ENCODE measurements around the gene SDC1.
"Not testable (repeated sequence)": the region's sequence is repeated elsewhere in the genome, so short reads cannot be mapped to it uniquely, and the experiment has no call there.

SDC1 gene, protein sequence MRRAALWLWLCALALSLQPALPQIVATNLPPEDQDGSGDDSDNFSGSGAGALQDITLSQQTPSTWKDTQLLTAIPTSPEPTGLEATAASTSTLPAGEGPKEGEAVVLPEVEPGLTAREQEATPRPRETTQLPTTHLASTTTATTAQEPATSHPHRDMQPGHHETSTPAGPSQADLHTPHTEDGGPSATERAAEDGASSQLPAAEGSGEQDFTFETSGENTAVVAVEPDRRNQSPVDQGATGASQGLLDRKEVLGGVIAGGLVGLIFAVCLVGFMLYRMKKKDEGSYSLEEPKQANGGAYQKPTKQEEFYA

DNA sequence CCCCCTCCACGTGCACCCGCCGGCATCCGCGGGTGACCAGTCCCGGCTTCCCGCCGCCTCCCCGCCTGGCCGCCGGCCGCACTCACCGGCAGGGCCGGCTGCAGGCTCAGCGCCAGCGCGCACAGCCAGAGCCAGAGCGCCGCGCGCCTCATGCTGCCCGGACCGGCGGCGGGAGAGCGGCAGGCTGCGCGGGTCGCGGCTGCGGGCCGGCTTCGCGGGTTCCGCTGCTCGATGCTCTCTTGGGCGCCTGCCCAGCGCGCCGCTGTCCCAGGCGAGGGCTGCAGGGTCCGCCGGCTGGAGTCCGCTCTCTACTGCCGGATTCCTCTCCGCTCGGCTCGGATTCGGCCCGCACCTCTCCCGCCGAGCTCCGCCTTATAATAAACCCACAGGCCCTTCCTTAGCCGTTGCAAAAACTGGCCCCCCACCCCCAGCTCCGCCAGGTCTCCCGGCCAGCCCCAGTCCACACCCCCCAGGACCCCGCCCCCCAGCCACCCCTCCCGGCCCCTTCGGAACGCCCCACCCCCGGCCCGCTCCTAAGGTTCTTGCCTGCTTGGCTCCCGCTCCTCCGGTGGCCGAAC is at the start of gene SDC1:
TSS of gene SDC1 (minus strand) at position 415 of the 578 bp plus-strand sequence. CDS start at position 152, 263 bp downstream.
- TF ChIP-seq HDGF (IDR thresholded peaks at IDR 0.05; ENCODE audit: borderline replicate concordance) (no peak), NFRKB (IDR thresholded peaks at IDR 0.05) (no peak), L3MBTL2 (conservative IDR thresholded peaks at IDR 0.05) (0 out of 2 replicates have a peak, but pooled peaks have one; percentile 26), ELF4 (IDR thresholded peaks at IDR 0.05) (no peak), FOXA1 (IDR thresholded peaks at IDR 0.05) (no peak), ARNT (IDR thresholded peaks at IDR 0.05) (no peak)
- CTCF ChIA-PET: interaction anchor here (0.5 to 2.1 kb wide), 11 partner anchors 8 to 126 kb away, joined by 3 to 19 read pairs (median 3); no protein-coding TSS in a partner anchor
- POLR2A ChIA-PET: interaction anchor here (0.8 to 1.2 kb wide), 9 partner anchors 12 to 226 kb away, joined by 3 to 7 read pairs (median 3); no protein-coding TSS in a partner anchor
- peak; percentile 66 for DNase-seq (ENCODE audit: extremely low spot score)

DNA sequence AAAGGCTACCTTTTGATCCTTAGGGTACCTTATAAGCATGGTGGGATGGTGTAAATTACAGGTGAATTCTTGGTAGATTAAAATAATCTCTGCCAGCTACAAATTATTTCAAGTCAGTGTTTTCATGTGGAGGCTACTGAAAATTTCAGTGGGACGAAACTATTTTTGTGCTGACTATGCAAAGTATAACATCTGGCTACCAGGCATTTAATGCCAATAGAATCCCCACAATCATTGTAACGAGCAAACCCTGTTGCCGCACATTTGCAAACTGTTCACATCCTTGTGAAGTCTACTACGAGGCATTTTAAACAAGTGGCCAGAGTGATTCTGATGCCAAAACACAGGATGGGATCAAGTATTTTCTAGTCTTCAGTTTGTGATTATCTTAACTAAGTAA is 48.1 kb upstream of the SDC1 start:
- ChIA-PET CTCF (no interaction called here), POLR2A (interaction anchor here (0.7 kb wide), 1 partner anchor 378 kb away, joined by 3 read pairs; no protein-coding TSS in a partner anchor)
- TF ChIP-seq NFRKB (IDR thresholded peaks at IDR 0.05): no peak
- TF ChIP-seq FOXA1 (IDR thresholded peaks at IDR 0.05): no peak
- no peak for TF ChIP-seq BHLHE40 (IDR thresholded peaks at IDR 0.05; ENCODE audit: borderline replicate concordance)
- TF ChIP-seq SP1 (IDR thresholded peaks at IDR 0.05): no peak
- TF ChIP-seq LEF1 (IDR thresholded peaks at IDR 0.05; ENCODE audit: borderline replicate concordance): no peak
- no peak for TF ChIP-seq FOXK2 (IDR thresholded peaks at IDR 0.05)
- no peak for TF ChIP-seq ELF4 (IDR thresholded peaks at IDR 0.05)
- TF ChIP-seq TARDBP (IDR thresholded peaks at IDR 0.05): no peak
- no peak for TF ChIP-seq L3MBTL2 (conservative IDR thresholded peaks at IDR 0.05)

DNA sequence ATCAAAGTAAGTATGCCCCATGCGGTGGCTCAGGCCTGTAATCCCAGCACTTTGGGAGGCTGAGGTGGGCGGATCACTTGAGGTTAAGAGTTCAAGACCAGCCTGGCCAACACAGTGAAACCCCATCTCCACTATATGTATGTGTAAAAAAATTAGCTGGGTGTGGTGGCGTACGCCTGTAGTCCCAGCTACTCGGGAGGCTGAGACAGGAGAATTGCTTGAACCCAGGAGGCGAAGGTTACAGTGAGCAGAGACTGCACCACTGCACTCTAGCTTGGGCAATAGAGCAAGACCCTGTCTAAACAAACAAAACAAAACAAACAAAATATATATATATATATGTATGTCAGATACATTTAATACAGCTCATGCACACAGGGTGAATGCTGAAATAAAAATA is 43.4 kb upstream of the SDC1 start:
- CTCF ChIA-PET; DNase-seq (ENCODE audit: extremely low spot score); POLR2A ChIA-PET: not testable (repeated sequence)

More for the DNA sequence above, 48.1 kb upstream of the SDC1 start:
- DNase-seq (ENCODE audit: extremely low spot score): no peak

DNA sequence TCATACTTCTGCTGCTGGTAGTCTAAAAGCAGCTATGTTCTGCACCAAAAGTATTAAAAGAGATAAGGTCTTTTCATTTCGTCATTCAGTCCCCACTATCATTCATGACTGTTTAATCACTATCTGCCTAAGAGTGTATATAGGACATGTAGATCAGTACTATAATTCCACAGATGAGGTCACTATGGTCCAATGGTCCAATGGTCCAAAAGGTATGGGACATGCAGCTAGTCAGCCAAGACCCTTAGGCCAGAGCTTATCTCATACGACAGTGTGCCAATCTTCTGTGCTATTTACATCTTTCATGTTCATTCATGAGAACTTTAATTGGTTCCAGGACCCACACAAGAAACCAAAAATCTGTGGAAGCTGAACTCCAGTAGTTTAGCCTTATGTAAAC is 42.6 kb upstream of the SDC1 start:
- POLR2A ChIA-PET: no interaction called here
- CTCF ChIA-PET: no interaction called here
- DNase-seq (ENCODE audit: extremely low spot score): no peak
- no peak for TF ChIP-seq FOXK2 (IDR thresholded peaks at IDR 0.05)
- TF ChIP-seq LEF1 (IDR thresholded peaks at IDR 0.05; ENCODE audit: borderline replicate concordance): no peak

DNA sequence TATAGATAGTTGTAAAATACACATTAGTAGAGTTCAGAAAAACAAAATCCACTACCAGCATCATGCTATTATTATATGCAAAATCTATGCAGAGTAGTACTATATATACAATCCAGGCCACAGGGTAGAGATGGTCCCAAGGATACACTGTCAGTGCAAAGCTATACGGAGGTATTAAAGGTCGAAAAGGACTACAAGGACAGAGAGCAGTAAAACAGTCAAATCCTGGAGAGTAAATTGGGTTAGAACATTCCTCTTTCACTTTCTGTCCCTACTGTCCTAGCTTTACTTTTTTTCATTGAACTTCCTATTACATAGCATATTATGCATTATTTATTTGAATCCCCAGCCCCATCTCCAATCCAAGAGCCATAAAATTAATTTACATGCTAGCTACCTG is 39.7 kb upstream of the SDC1 start:
- TF ChIP-seq TARDBP (IDR thresholded peaks at IDR 0.05) (no peak), HDGF (IDR thresholded peaks at IDR 0.05; ENCODE audit: borderline replicate concordance) (no peak), L3MBTL2 (conservative IDR thresholded peaks at IDR 0.05) (no peak), SP1 (IDR thresholded peaks at IDR 0.05) (no peak)
- DNase-seq (ENCODE audit: extremely low spot score): no peak
- POLR2A ChIA-PET: no interaction called here
- CTCF ChIA-PET: interaction anchor here (1.1 kb wide), 1 partner anchor 129 kb away, joined by 4 read pairs; no protein-coding TSS in a partner anchor

DNA sequence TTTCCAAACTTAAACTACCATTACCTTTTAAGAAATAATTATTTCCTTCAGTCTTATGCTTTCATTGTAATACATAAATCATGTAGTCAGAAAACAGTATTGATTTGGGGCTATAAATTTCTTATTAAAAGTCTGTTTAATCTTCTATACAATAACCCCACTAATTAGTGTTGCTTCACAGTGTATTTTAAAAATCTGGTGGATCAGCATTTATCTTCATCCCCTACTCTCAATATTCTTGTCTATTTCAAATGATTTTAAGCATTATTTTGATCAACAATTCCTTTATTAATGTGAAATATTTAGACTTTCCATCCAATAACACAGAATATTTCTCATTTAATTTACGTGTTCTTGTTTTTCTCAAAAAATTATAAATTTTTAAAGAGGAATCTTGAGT is 32.5 kb upstream of the SDC1 start:
- ChIA-PET CTCF (no interaction called here), POLR2A (no interaction called here)
- no peak for DNase-seq (ENCODE audit: extremely low spot score)
- no peak for TF ChIP-seq L3MBTL2 (conservative IDR thresholded peaks at IDR 0.05)
- TF ChIP-seq HDGF (IDR thresholded peaks at IDR 0.05; ENCODE audit: borderline replicate concordance): no peak
- no peak for TF ChIP-seq CTBP1 (IDR thresholded peaks at IDR 0.05; ENCODE audit: borderline replicate concordance)
- no peak for TF ChIP-seq ELF4 (IDR thresholded peaks at IDR 0.05)
- TF ChIP-seq SUZ12 (IDR thresholded peaks at IDR 0.05): no peak
- TF ChIP-seq TARDBP (IDR thresholded peaks at IDR 0.05): no peak
- TF ChIP-seq FOXM1 (IDR thresholded peaks at IDR 0.05; ENCODE audit: borderline replicate concordance): no peak
- no peak for TF ChIP-seq LEF1 (IDR thresholded peaks at IDR 0.05; ENCODE audit: borderline replicate concordance)
- no peak for TF ChIP-seq ARNT (IDR thresholded peaks at IDR 0.05)
- no peak for TF ChIP-seq ZNF384 (IDR thresholded peaks at IDR 0.05)
- no peak for TF ChIP-seq FOXA1 (IDR thresholded peaks at IDR 0.05)
- TF ChIP-seq NFRKB (IDR thresholded peaks at IDR 0.05): no peak
- TF ChIP-seq FOXK2 (IDR thresholded peaks at IDR 0.05): no peak

DNA sequence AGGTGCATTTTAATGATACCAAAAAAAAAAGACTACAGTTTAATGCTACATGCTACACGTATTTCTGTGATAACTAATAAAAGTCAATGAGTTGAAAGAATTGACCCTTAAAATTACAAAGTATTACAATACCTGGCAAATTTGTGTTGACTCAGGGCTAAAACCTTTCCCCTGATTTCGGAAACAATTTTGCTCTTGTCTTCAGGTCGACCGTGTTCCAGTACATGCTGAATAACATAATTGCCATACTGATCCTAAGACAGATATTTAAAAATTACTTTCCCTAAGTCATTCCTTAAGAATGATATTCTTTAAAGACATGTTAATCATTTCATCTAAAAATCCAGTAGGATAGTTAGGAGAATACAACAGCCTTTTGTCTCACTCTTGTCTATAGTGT is 29.8 kb upstream of the SDC1 start:
- CTCF ChIA-PET: no interaction called here
- no peak for DNase-seq (ENCODE audit: extremely low spot score)
- POLR2A ChIA-PET: no interaction called here
- TF ChIP-seq FOXK2 (IDR thresholded peaks at IDR 0.05) (no peak), CTBP1 (IDR thresholded peaks at IDR 0.05; ENCODE audit: borderline replicate concordance) (no peak), ZNF384 (IDR thresholded peaks at IDR 0.05) (no peak), SP1 (IDR thresholded peaks at IDR 0.05) (no peak), HDGF (IDR thresholded peaks at IDR 0.05; ENCODE audit: borderline replicate concordance) (no peak), TARDBP (IDR thresholded peaks at IDR 0.05) (no peak), FOXA1 (IDR thresholded peaks at IDR 0.05) (no peak), ARNT (IDR thresholded peaks at IDR 0.05) (no peak), FOXM1 (IDR thresholded peaks at IDR 0.05; ENCODE audit: borderline replicate concordance) (no peak), LEF1 (IDR thresholded peaks at IDR 0.05; ENCODE audit: borderline replicate concordance) (no peak)

DNA sequence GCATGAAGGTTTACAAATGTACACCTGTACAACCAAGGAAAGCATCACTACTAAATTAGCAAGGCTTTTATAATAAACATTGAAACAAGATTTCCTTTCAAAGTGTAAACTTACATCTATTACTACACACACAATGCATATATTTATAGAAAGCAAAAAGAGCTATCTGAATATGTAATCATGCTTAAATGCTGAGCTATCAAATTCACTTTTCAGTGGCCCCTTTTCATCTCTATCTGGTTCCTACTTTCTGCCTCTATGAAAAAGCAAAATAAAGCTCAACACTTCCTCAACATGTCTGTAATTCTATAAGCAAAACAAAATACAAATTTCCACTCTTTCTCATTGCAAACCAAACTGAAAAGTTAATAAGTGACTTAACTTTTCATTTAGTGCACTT is 25.5 kb upstream of the SDC1 start:
- TF ChIP-seq SUZ12 (IDR thresholded peaks at IDR 0.05) (no peak), ELF4 (IDR thresholded peaks at IDR 0.05) (no peak), L3MBTL2 (conservative IDR thresholded peaks at IDR 0.05) (no peak), CTBP1 (IDR thresholded peaks at IDR 0.05; ENCODE audit: borderline replicate concordance) (no peak), TARDBP (IDR thresholded peaks at IDR 0.05) (no peak), LEF1 (IDR thresholded peaks at IDR 0.05; ENCODE audit: borderline replicate concordance) (no peak), NFRKB (IDR thresholded peaks at IDR 0.05) (no peak), BHLHE40 (IDR thresholded peaks at IDR 0.05; ENCODE audit: borderline replicate concordance) (no peak), ZNF384 (IDR thresholded peaks at IDR 0.05) (no peak), SP1 (IDR thresholded peaks at IDR 0.05) (no peak), HDGF (IDR thresholded peaks at IDR 0.05; ENCODE audit: borderline replicate concordance) (no peak), FOXK2 (IDR thresholded peaks at IDR 0.05) (no peak), ARNT (IDR thresholded peaks at IDR 0.05) (no peak), FOXM1 (IDR thresholded peaks at IDR 0.05; ENCODE audit: borderline replicate concordance) (no peak), FOXA1 (IDR thresholded peaks at IDR 0.05) (no peak)
- TF ChIP-seq, protein P1, sequence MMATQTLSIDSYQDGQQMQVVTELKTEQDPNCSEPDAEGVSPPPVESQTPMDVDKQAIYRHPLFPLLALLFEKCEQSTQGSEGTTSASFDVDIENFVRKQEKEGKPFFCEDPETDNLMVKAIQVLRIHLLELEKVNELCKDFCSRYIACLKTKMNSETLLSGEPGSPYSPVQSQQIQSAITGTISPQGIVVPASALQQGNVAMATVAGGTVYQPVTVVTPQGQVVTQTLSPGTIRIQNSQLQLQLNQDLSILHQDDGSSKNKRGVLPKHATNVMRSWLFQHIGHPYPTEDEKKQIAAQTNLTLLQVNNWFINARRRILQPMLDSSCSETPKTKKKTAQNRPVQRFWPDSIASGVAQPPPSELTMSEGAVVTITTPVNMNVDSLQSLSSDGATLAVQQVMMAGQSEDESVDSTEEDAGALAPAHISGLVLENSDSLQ (IDR thresholded peaks at IDR 0.05): no peak
- ChIA-PET CTCF (interaction anchor here (0.6 kb wide), 1 partner anchor 164 kb away, joined by 3 read pairs; no protein-coding TSS in a partner anchor), POLR2A (no interaction called here)
- DNase-seq (ENCODE audit: extremely low spot score): no peak

All from HEK293T (cell line).